HG02938 (cell line): ENCODE data around the gene ATF7.

Experiments used
- ATAC-seq: cut with Tn5 transposase; IDR thresholded peaks from one replicate; pipeline ENCODE4 v1.9.1; 2021; ENCODE audit warnings: mild to moderate bottlenecking, moderate library complexity; ENCODE audit not compliant: unreplicated experiment

ATF7 gene

GRCh38 chr12:53502983-53503728 is 123.0 kb downstream of the ATF7 start:
- no peak for ATAC-seq

GRCh38 chr12:53502331-53502730 is 123.9 kb downstream of the ATF7 start:
- no peak for ATAC-seq

- ATAC-seq, result no peak
Observed at GRCh38 chr12:53501615-53502181, 124.5 kb downstream of the ATF7 start.

- ATAC-seq, result peak; percentile 81
Observed at GRCh38 chr12:53500776-53501614, 125.2 kb downstream of the ATF7 start, which contains the start of gene TARBP2. TARBP2 (plus strand) TSS chr12:53501283; CDS start chr12:53501409, 126 bp downstream.

GRCh38 chr12:53500142-53500775 is 125.9 kb downstream of the ATF7 start:
- ATAC-seq, result no peak

- ATAC-seq, result no peak
Observed at GRCh38 chr12:53499266-53500141, 126.7 kb downstream of the ATF7 start, which contains the start of gene MAP3K12. MAP3K12 (minus strand) TSS chr12:53499458; CDS start chr12:53487391, 12,067 bp downstream.

GRCh38 chr12:53498235-53498630 is 127.9 kb downstream of the ATF7 start:
- no peak for ATAC-seq

GRCh38 chr12:53497461-53497860 is 128.7 kb downstream of the ATF7 start:
- no peak for ATAC-seq

GRCh38 chr12:53496752-53497032 is 129.5 kb downstream of the ATF7 start:
- ATAC-seq, result no peak

GRCh38 chr12:53495903-53496751 is 130.1 kb downstream of the ATF7 start:
- no peak for ATAC-seq

GRCh38 chr12:53493610-53494391 is 132.4 kb downstream of the ATF7 start:
- ATAC-seq, result no peak

- peak; percentile 91 for ATAC-seq
Observed at GRCh38 chr12:53492830-53493609, 133.2 kb downstream of the ATF7 start.

GRCh38 chr12:53492188-53492587 is 134.0 kb downstream of the ATF7 start:
- ATAC-seq, result no peak

GRCh38 chr12:53489242-53489864 is 136.8 kb downstream of the ATF7 start:
- ATAC-seq, result no peak

- no peak for ATAC-seq
Observed at GRCh38 chr12:53486736-53487487, 139.3 kb downstream of the ATF7 start.

- ATAC-seq, result no peak
Observed at GRCh38 chr12:53485955-53486735, 140.0 kb downstream of the ATF7 start.
